GM21717 (cell line): ENCODE results near the gene IQSEC1.

Experiments used
- ATAC-seq: cut with Tn5 transposase; IDR thresholded peaks from one replicate; pipeline ENCODE4 v1.9.1; 2021; ENCODE audit warnings: mild to moderate bottlenecking, moderate library complexity; ENCODE audit not compliant: unreplicated experiment

IQSEC1 gene

GRCh38 chr3:13034109-13034800 is 39.0 kb downstream of the IQSEC1 start:
- no peak for ATAC-seq

DNA sequence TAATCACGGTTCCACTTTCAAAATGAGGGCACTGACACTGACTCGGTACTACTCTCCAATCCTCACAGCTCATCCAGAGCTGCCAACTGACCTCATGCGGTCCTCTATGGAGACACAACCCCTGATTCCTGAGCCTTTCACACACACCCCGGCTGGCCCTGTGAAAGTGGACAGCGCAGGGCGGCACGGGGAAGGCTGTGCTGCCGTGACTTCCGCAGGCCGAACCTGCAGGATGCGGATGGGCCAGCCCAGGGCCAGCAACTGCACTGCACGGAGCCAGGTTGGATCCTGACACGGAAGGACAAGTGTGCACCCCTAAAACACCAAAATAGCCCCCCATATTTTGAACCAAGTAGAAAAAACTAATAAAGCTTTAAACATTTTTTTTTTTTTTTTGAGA is 41.0 kb downstream of the IQSEC1 start:
- no peak for ATAC-seq

GRCh38 chr3:13031621-13032020 is 41.6 kb downstream of the IQSEC1 start:
- no peak for ATAC-seq

DNA sequence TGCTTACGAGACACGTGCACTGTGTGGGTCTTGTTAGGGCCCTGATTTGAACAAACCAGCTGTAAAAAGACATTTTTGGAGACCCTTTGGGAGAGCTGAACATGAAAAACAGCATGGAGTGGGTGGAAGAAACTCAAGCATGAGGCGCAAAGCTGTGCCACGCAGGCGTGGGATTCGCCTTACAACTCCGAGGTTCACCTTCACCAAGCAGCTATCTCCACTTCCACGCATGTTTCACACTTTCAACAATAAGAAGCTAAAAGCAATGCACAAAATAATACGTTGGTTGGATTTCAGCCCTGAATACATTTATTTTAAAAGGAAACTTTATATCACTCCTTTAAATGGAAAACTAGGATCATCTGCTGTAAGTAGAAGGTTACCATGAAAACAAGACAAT is 42.5 kb downstream of the IQSEC1 start:
- ATAC-seq: no peak

DNA sequence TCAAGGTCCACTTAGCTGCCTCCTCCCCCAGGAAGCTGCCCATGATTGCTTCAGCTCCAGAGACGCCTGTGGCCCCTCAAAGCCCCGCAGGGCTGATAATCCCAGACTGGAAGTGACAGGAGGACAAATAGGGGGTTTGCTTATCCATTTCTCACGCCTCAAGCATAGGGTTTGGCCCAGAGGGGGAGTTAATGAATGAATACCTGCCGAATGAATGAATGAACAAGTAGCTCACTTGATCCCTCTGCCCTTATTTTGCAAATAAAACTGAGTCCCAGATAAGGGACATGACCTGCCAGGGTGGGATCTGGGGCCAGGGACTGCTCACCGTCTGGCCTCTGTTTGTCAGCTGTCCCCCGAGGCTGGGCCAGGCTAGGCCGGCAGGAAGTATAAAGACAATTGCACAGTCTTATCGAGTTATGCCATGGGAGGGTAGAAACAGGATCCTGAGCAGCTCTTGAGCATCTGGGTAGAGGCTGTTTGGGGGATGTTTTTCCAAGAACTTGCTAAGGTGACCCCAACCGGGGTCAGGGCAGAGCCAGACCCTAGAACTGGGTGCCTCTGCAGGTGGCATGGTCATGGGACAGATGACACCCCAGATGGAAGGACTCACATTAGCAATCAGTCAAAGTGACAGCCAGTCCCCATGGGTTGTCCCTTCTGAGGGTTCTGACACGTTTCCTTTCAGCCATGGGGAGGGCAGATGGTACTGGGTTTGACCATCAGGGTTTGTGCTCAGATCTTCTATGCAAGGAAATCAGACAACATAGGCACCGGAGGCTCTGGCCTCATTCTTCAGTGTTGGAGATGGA is 45.0 kb downstream of the IQSEC1 start:
- no peak for ATAC-seq

DNA sequence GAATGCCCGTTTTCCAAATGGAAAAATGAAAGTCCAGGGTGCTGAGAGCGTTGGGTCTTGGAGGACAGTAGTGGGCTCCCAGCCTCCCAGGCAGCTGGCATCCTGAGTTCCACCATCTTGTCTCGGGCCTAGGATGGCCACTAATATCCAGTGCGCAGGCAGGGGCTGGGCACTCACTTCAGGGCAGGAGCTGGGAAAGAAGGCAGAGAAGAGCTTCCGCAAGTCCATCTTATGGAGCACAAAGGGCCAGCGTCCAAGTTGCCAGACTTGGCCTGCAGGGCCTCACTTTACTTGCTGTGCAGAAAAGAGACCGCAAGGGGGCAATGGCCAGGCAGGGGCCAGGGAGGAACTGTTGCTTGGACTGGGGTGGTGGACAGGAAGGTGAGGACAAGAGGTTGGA is 46.1 kb downstream of the IQSEC1 start:
- ATAC-seq: no peak

- ATAC-seq: no peak
Observed at GRCh38 chr3:13026534-13026933, 46.7 kb downstream of the IQSEC1 start.

DNA sequence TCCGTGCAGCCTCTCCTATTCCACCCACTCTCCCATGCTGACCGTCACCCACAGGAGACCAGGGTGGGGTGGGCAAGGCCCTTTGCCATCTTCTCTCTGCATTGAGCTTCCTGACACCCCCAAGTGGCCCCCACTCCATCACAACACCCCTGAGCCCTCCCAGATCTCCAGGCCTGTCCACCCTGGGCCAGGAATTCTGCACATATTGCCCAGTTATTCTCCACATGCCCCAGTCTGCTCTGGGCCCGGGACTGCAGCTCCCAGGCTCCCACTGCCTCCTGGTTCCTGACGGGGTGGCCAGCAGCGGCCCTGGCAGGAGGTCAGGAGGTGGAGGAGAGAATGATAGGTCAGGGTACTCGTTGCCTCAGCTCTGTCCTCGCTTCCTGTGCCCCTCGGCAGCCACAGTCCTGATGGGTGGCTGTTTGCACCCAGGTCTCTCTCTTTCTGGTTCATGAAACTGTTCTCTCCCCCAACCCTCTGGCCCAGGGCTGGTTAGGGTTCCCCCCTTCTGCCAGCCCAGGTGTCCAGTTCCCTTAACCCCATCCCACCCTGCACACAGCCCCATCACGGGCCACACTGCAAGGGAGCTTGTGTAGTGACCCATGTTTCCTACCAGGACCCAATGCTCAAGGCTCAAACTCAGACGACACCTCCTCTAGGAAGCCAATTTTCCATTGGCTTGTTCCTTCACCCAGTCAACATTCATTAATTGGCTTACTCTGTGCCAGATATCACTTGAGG is 47.3 kb downstream of the IQSEC1 start:
- no peak for ATAC-seq

DNA sequence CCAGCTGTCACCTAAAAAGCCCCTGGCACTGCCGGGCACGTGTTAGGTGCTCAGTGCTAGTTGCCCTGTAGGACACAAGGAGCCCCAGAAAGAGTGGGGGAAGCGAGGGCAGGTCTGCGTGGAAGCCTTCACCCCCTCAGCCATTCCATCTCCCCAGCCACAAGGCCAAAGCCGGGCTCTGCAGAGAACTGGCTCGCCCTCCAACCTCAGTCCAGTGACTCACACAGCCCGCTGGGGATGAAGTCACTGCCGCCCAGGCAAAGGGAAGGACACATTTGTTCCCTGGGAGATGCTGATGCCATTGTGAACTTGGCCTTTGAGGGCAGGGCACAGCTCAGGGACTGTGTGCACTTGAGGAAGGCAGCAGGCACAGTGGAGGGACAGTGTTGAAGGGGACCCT is 48.1 kb downstream of the IQSEC1 start:
- no peak for ATAC-seq

DNA sequence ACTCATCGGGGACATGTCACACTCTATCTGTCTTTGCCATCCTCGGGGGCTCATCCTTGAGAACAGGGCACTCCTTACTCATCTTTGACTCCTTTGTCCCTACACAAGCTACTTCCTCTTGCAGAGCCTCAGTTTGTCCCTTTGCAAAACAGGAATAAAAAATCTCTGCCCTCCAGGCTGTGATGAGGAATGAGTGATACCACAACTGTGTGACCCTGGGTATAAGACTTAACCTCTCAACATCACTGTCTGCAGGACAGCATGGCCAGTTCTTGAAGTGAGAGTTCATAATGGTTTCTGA is 48.5 kb downstream of the IQSEC1 start:
- no peak for ATAC-seq

- ATAC-seq: no peak
Observed at GRCh38 chr3:13023971-13024764, 49.1 kb downstream of the IQSEC1 start.

GRCh38 chr3:13023235-13023970 is 49.8 kb downstream of the IQSEC1 start:
- peak; percentile 22 for ATAC-seq

DNA sequence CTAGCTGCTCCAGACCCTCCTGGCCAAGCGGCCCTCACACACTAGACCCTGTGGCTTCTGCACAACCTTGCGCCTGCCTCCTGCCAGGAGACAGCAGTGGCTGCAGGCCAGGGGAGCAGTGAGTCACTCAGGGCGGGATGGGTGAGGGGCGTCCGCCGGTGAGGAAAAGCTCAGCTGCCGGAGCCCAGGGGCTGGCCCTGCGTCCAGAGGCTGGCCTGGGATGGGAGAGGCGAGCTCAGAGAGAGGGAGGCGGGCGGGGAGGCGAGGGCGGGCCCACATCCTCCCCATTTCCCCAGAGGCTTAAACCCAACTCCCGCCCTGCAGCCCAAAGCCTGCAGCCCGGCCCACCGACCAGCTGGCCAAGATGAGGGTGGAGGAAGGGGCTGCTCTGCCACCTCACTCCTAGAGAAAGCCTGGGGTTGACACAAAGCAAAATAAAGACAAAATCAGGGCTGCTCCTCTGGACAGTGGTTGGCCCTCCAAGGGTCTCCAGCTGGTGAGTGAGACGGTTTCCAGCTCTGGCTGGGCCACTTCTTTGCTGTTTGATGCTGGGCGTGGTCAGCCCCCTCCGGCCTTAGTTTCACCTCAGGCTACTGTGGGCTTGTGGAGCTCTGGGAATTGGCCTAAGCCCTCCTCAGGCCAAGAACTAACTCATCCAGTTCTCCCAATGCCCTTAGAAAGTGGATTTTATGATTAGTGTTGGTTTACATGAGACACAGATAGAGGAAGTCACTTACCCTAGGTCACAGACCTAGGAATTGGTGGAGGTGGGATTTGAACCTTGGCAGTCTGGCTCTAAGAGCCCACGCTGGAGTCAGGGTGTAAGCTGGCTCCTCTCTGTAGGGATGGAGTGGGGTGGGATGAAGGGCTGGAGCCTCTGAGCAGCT is 50.6 kb downstream of the IQSEC1 start:
- peak; percentile 35 for ATAC-seq

- ATAC-seq: no peak
Observed at GRCh38 chr3:13021141-13022114, 51.8 kb downstream of the IQSEC1 start.

DNA sequence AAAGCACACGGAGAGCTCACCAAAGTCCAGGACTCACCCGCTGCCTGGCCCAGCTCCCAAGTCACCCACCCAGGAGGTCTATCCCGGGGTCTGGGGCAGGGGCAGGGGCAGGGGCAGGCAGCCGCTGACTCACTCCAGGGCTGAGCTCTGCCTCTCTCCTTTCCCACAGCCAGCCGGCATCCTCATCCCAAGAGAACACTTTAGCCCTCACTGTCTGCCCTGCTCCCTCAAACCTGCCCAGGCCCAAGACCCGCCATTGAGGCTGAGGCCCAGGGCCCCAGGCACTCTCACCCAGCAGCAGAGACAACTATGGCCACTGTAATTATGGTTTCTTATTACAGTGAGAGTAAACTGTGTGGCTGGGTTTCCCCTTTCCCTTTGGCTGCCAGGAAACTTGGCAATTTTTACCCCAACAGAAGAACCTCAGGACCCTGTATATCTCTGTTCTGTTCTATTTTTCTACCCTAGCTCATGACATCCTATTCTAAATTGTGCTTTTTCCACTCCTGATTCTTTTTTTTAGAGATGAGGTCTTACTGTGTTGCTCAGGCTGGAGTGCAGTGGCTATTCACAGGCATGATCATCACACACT is 53.0 kb downstream of the IQSEC1 start:
- ATAC-seq: no peak

DNA sequence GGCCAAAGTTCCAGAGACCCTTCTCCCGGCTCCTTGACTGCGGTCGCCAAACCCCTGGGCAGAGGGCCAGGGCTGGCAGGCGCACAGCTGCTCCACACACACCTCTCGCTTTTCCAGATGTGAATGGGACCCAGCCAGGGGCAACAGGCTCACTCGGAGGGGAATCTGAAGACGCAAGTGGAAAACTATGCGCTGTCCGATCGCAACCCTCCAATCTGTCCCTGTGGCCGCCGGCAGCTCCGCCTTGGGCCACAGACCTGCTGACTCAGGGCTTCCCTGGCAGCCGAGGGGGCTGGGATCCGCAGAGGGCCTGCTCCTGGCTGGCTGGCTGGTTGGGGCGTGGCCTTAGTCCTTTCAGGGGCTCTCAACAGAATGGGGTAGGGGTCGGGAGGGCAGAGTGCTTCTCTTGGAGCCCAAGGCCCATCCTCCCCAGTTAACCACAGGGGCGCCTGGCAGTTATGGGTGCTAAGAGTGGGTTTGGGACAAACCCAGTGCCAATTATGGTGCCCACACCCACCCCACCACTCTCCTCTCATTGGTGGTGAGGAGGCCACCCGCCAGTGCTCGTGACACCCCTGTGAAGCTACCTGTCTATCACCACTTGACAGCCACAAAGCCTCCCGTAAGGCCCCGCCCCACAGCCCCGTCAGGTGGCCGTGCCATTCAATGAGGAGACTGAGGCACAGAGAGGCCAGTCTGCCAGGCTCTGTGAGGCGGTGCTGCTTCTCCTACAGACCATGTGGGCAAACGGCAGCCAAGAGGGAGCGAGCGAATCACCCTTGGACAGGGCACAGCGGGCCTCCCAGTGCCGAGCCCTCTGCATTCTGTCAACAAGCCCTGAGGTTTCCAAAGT is 53.8 kb downstream of the IQSEC1 start:
- no peak for ATAC-seq
